ENCODE results near the gene ATOSB.
"Not testable (repeated sequence)": the region's sequence is repeated elsewhere in the genome, so short reads cannot be mapped to it uniquely, and the experiment has no call there.

Gene ATOSB, protein sequence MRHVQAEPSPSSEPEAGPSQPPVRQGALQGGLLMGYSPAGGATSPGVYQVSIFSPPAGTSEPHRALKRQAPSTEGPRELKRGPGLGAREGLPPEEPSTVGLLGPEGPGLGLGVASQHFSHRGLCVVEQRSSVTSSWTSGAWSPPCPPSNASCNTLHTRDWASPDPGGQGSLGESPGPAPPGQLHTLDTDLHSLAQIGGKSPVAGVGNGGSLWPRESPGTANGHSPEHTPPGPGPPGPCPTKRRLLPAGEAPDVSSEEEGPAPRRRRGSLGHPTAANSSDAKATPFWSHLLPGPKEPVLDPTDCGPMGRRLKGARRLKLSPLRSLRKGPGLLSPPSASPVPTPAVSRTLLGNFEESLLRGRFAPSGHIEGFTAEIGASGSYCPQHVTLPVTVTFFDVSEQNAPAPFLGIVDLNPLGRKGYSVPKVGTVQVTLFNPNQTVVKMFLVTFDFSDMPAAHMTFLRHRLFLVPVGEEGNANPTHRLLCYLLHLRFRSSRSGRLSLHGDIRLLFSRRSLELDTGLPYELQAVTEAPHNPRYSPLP

DNA sequence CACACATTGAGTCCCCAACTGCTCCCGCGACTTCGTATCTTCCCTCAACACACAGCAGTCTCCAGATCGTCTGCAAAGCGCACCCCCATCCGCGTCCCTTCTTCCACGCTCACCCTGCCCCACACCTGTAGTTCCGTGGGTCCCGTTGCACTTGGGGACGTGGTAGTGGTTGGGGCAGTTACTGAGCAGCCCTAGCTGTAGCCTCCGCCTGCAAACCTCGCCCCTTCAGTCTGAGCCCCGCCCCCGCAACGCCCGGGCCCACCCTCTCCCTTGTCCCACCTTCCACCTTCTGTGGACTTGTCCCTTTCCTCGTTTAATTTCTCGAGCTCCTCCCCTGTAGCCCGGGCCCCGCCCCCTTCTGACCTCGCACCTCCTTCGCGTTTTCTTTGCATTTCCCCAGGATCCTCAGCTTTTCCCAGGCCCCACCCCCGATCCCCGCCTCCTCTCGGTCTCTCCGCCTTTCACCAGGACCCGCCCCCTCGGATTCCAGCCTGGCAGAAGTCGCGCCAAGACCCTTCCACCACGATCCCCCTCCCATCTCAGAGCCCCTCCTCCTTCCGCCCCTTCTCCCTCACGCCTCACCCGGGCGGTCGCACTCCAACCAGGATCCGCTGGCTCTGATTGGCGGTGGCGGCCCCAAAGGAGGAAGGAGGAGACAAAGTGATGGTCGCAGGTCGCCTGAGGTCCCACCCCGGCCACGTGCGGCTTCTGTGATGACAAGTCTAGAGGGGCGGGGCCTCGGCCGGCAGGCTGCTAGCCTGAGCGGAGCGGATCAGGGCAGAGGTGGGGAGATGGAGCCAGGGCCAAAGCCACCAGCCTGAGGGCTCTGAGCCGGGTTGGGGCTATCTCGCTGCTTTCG lies at the start of gene ATOSB:
Gene ATOSB (minus strand): TSS at position 183 of the 859 bp plus-strand sequence. CDS start 7,588 bp downstream, outside the sequence.
- peak; percentile 86 for DNase-seq (ENCODE audit: low read depth, low spot score)

DNA sequence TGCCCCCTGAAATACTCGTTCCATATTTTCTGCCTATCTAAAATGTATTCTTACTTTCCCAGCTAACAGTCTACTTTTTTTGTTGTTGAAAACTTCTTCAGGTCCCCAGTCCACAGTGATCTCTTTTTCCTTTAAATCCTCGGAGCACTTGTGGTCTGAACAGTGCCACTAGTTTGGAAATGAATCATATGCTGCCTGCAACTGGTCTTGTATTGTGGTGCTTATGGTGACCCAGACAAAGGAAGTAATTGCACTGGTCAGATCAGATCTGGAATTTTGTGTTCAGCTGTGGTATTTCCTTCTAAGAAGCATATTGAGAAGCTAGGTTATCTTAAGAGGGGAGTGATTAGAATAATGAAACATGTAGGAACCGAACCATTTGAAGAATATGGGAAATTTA lies 49.0 kb upstream of the ATOSB start:
- DNase-seq (ENCODE audit: low read depth, low spot score): no peak

DNA sequence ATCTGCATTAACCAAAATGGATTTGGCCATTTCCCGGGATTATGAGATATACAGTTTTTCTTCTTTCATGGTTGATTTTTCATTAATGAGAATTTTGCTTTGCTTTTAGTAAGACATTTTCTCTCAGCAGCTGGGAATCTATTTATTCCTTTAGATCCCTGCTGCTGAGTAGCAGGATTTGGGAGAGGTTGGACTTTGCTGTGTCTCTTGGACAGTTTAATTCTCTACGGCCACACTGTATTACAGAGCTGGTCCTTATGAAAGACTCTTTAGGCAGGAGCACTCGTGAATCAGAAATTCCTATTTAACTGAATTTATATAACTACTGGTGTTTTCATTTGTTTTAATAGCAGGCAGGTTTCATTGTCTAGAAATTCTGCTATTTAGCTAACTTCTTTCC lies 47.8 kb upstream of the ATOSB start:
- DNase-seq (ENCODE audit: low read depth, low spot score): no peak

DNA sequence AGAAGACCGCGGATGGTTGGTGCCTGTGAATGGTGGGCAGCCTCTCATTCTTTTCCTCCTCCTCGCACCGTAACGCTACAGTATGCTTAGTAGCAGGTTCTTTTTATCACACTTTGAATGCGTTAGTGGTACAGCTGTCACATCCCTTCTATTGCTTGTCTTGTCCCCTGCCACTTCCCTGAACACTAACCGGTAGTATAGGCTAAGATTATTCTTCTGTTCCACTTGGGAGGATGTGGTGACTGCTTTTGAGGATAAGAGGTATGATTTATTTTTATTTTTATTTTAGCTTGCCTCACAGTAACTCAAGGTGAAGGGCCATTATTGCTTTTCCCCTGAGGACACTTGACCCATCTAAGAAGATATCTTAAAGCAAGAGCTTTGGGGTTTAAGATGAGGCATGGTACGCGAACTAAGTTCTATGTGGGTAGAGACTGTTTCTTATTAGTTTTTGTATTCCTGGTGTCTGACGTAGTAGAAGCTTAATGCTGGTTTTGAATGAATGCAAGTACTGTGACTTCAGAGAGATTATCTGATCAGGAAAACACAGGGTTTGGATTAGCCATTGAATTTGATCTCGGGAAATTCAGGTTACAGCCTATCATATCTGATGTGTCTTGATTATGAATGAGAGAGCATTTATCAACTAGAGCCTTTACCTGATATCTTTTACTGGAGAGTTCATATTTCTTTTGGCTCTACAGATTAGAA lies 47.1 kb upstream of the ATOSB start:
- no peak for DNase-seq (ENCODE audit: low read depth, low spot score)

DNA sequence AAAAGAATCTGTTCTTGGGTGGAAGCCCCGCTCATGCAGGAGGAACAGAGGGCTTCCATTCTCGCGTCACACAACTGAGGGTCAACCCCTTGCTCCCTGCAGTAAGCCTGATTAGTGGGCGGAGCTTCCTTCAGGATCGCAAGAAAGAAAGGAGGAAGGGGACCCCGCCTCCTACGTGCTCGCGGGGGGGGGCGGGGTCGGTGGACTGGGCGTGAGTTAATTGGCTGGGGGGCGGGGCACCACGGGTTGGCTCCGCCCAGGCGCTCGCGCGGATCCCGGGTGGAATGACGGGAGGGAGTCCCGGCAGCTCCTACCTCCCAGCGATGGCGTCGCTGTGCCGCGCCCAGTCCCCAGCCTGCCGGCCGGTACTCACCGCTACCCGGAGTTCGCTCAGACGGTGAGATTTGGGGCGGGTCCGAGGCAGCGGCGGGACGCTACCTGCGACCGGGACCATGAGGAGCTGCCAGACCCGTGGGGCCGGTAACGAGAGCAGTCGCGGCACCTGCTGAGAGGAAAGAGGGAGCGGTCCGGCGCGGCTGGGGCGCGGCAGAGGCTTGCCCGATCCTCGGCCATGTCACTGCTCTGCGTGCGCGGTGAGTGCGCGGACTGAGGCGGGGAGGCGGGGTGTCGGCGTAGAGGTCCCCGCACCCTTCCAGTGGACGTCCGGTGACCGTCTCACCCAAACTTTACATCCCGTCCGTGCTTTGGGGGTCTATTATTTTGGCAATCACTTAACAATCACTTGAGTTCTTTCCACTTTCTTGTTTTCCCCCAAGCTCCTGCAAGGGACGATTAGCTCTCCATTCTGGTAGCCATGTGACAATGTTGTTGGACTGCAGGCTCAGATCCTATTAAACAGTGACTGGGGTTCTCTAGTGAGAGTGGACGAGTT lies 46.3 kb upstream of the ATOSB start, which contains the start of gene UNC13B:
Gene UNC13B (plus strand): TSS at position 297 of the 892 bp plus-strand sequence. CDS start 275 bp downstream, at position 572.
- DNase-seq (ENCODE audit: low read depth, low spot score): peak; percentile 26

DNA sequence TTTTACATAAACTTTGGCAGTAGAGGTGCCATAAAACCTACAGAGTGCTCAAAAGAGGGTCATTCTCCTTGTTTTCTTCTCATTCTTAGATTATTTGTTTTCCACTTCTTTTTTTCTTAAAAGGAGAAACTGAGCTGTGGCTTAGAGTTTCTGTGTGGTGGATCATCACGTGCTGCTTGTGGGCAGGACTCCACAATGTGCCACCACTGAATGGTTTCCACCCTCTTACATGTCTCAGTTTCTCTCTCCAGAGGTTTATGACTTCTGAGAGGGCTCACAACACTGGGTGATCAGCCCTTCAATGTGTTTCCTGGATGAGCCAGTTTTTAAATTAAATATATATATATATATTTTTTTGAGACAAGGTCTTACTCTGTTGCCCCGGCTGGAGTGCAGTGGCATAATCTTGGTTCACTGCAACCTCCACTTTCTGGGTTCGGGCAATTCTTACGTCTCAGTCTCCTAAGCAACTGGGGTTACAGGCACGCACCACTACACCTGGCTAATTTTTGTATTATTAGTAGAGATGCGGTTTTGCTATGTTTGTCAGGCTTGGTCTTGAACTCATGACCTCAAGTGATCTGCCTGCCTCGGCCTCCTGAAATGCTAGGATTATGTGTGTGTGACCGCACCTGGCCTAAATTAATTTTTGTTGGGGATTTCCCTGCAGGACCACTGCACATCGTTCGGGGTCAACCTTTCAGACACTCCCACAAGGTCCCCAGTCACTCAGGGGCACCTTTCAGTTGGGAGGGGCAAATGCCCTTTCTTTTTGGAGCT lies 43.0 kb upstream of the ATOSB start:
- DNase-seq (ENCODE audit: low read depth, low spot score): no peak

DNA sequence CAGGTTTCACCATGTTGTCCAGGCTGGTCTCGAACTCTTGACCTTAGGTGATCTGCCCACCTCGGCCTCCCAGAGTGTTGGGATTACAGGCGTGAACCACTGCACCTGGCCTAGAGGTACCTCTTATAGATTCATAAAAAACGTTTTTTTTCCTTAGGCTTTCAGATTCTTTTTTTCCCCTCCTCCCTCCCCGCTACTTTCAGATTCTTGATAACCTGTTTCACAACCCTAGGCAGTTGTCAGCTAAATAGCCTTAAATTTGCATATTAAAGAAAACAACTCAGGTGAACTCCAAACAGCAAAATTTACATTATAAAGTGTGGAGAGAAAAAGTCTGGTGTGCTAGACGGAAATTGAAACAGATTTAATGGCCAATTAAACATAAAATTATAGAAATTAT lies 42.2 kb upstream of the ATOSB start:
- DNase-seq (ENCODE audit: low read depth, low spot score): not testable (repeated sequence)

DNA sequence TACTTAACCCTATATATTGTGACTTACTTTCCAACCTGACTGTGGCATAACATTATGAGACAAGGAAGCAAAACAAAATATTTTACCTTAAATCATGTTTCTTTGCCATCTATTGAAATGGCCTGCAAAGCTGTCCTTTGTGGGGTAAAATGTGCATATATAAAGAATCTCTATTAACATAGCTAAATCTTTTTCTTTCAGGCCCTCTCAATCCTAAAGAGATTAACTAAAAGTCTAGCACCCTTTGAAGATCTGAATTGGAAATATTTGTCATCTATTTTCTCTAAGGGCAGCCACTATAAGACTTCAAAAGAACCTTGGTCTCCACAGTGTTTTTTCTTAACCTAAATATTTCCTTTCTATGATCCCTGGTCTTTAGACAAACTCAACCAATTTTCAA lies 41.1 kb upstream of the ATOSB start:
- DNase-seq (ENCODE audit: low read depth, low spot score): no peak

DNA sequence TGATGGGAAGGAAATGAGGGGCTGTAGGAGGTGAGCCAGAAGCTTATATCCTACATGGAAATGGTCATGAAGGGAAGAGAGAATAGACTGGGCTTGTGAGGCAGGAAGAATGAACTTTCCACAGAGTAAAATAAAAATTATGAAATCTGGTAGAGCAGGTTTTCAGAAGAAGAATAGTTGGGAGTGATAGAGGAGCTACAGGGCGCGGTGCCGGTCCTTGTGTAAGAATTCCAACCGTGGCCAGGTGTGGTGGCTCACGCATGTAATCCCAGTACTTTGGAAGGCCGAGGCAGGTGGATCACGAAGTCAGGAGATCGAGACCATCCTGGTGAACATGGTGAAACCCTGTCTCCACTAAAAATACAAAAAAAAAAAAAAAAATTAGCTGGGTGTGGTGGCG lies 37.3 kb upstream of the ATOSB start:
- no peak for DNase-seq (ENCODE audit: low read depth, low spot score)

DNA sequence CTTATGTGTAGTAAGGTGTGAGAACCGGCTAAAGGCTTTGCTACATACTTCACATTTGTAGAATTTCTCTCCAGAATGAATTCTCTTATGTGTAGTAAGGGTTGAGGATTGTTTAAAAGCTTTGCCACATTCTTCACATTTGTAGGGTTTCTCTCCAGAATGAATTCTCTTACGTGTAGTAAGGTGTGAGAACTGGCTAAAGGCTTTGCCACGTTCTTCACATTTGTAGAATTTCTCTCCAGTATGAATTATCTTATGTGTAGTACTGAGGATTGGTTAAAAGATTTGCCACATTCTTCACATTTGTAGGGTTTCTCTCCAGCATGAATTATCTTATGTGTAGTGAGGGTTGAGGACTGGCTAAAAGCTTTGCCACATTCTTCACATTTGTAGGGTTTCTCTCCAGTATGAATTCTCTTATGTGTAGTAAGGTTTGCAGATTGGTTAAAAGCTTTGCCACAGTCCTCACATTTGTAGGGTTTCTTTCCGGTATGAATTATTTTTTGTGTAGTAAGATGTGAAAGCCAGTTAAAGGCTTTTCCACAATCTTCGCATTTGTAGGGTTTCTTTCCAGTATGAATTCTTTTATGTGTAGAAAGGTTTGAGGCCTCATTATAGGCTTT lies 32.4 kb upstream of the ATOSB start:
- not testable (repeated sequence) for DNase-seq (ENCODE audit: low read depth, low spot score)

DNA sequence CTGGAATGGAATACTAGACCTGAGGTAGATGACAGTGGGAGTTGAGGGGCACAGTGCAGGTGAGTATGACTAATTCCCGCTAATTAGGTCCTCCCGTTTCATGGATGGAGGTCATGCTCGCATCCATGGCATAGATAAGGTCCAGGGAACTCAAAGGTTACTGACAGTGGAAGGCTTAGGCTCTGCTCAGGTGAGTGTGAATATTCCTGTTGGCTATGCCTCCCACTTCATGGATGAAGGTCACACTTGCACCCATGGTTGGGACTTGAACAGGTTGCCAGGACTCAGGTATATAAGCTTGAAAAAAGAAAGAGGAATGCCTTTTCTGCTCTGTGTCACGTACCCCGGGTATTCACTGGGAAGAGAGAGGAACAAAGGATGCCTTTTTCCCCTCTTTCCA lies 26.4 kb upstream of the ATOSB start:
- DNase-seq (ENCODE audit: low read depth, low spot score): no peak

DNA sequence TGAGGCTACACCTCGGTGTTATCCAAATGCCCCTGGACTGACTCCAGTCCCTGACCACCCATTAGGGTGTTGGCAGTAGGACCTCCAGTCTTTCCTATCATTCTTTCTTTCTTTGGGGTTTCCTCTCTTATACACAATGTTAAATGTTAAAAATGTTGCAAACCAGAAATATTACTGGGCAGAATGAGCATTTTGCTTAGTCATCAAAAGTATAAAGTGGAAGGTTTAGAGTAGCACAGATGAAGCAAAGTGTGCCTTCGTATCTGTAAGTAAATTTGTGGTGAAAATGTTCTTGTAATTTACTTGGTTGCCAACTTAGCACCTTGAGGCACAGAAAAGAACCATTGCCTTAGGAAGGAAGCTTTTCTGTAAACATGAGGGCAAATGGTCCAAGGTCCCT lies 24.4 kb upstream of the ATOSB start:
- no peak for DNase-seq (ENCODE audit: low read depth, low spot score)

DNA sequence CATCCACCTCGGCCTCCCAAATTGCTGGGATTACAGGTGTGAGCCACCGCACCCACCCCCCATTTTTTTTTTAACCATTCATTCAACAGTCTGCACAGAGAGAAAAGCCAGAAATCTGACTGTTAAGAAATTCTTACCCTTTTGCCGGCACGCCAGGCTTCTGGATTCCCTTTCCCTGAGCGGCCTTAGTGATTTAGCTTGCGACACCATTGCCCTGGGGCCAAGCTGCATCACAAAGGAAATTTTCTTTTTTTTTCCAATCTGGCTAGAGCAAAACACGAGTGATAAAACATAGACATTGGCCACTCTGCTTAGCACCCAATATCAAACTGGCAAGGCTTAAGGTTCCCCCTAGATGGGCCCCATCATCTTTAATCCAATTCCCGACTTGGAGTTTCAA lies 21.2 kb upstream of the ATOSB start:
- no peak for DNase-seq (ENCODE audit: low read depth, low spot score)

DNA sequence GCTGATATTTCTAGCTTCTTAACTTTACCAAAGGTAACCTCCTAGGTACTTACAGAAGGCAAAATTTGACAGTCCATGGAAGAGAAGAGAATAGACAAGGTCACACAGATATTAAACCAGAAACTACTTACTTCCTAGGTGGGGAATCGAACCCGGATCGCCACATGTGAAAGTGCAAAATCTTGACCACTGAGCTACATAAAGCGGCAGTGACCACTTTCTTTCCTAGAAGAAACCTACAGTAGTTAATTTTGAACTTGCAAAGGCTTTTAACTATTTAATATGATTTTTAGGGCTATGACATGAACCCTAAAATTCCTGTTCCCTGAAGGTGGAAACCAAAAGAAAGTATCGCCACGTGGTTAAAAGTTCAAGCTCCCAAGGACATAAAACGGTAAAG lies 20.3 kb upstream of the ATOSB start:
- no peak for DNase-seq (ENCODE audit: low read depth, low spot score)

DNA sequence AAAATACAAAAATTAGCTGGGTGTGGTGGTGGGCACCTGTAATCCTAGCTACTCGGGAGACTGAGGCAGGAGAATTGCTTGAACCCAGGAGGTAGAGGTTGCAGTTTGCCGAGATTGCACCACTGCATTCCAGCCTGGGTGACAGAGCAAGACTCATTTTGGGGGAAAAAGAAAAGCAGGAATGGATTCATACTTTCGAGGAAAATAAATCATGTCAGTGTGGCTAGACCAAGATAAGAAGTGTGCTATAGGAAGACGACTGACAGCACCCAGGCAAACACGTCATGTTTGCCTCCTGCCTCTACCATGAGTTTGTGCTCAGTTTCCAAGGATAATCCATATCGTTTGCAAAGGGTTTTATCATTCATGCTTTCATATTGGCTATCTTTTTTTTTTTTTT lies 19.3 kb upstream of the ATOSB start:
- no peak for DNase-seq (ENCODE audit: low read depth, low spot score)

DNA sequence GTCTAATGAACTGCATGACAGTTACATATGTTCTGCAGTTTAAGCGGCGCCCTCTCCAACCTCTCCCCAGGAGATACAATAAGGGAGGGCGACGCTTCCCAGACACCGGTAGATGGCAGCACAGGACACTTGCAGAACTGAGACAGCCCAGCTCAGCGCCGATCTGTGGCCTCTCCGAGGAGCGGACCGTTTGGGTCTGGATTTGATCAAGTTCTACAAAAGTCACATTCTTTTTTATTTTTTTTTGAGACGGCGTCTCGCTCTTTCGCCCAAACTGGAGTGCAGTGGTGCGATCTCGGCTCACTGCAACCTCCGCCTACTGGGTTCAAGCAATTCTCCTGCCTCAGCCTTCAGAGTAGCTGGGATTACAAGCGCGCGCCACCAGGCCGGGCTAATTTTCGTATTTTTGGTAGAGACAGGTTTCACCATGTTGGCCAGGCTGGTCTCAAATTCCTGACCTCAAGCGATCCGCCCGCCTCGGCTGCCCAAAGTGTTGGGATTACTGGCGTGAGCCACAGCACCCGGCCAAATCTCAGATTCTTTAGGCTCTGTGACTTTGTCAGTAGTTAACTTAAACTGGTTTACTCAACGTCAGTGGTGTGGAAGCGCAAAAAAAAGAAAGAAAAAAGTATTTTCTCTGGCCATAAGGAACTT lies 1.4 kb upstream of the ATOSB start:
- DNase-seq (ENCODE audit: low read depth, low spot score): peak; percentile 81

DNA sequence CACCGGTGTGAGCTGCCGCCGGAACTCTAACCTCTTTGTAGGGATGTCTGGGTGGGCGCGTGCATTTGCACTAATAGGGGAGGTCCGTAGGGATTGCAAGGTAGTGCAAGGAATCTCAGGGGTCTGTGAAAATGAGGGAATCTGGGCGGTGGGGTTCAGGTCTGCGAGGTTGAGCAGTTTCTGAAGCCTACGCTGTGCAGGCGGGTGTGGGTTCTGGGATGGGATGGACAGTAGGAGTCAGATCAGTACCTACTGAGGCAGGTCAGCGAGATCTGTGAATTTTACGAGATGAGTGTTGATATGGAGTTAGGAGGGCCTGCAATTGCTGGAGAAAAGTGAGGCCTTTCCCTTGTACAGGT lies 856 bp upstream of the ATOSB start:
- no peak for DNase-seq (ENCODE audit: low read depth, low spot score)

DNA sequence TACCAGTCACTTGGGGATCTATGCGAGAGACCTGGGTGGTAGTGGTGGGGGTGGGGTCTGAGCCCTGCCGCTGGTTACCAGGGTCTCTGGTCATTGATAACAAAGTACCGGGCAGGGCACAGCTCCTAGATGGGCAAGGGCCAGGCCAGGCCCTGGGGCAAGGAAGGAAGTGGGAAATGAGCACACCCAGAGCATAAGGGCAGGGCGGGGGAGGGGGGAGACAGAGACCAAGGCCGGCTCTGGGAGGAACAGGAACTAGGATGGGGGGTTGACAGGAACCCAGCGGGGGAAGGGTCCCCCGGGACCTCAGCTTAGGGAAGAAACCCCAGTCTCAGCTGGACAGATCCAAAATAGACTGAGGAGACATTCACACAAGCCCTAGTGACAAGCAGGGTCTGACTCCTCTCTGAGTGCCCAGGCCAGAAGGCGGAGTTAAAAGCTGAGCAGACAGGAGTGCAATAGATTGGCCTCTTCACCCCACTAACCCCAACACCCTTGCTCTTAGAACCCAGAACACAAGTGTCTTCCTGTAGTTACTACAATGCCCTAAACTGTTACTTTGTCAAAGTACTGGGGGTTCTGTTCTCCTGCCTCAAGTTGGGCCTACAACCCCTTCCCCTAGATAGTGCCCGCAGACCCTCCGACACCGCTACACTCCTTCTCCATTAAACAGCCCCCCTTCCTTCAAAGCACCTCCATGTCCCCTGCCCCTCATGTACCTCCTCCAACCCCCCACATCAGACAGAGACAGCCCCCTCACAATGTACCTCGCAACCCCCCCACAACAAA lies 628 bp downstream of the ATOSB start:
- DNase-seq (ENCODE audit: low read depth, low spot score): no peak

All from activated CD4-positive, CD25-positive, alpha-beta regulatory T cell treated with anti-CD3 and anti-CD28 coated beads, Interleukin-2, amount 50 U/mL, for 16 hours (primary cell).